GM20000 (cell line): ENCODE results near the gene SYCN.

Experiments
- DNase-seq: peaks from one replicate; pipeline ENCODE4 v3.0.0; 2012; ENCODE audit warnings: low spot score
- TF ChIP-seq, protein P1 (sequence below): IDR thresholded peaks from 2 replicates; pipeline ENCODE4 v1.5.1; 2012; ENCODE audit warnings: mild to moderate bottlenecking, control low read depth; ENCODE audit errors: extremely low read depth, missing control alignments

The SYCN gene, protein sequence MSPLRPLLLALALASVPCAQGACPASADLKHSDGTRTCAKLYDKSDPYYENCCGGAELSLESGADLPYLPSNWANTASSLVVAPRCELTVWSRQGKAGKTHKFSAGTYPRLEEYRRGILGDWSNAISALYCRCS

DNA sequence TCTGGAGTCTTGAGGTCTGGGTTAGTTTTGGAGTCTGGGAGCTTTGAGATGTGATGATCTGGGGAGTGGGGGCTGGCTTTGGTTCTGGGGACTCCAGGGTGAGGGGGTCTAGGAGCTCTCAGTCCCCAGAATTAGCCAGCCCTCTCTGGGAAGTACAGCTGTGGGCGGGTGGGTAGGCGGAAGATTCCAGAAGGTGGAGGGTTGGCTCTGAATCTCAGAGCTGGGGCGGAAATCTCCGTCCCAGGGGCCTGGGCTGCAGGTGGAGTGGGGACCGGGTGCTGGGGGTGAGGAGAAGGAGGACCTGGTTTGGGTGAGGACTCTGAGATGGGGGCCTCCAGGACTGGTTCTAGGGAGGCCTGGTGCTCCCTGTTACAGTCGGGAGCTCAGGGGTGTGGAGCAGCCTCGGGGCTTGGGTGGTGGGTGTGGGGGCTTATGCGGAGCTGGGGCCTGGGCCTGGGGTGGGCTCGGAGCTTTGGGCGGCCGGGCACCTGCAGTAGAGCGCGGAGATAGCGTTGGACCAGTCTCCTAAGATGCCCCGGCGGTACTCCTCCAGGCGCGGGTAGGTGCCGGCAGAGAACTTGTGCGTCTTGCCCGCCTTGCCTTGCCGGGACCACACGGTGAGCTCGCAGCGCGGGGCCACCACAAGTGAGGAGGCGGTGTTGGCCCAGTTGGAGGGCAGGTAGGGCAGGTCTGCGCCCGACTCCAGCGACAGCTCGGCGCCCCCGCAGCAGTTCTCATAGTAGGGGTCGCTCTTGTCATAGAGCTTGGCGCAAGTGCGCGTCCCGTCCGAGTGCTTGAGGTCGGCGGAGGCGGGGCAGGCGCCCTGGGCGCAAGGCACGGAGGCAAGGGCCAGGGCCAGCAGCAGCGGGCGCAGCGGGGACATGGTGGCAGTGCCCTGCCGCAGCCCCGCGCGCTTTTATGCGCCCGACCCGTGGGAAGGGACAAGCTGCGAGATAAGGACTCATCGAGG, at the start of gene SYCN:
Gene SYCN (minus strand): TSS at position 892 of the 970 bp plus-strand sequence. CDS start 9 bp downstream, at position 883.
- TF ChIP-seq, protein P1, sequence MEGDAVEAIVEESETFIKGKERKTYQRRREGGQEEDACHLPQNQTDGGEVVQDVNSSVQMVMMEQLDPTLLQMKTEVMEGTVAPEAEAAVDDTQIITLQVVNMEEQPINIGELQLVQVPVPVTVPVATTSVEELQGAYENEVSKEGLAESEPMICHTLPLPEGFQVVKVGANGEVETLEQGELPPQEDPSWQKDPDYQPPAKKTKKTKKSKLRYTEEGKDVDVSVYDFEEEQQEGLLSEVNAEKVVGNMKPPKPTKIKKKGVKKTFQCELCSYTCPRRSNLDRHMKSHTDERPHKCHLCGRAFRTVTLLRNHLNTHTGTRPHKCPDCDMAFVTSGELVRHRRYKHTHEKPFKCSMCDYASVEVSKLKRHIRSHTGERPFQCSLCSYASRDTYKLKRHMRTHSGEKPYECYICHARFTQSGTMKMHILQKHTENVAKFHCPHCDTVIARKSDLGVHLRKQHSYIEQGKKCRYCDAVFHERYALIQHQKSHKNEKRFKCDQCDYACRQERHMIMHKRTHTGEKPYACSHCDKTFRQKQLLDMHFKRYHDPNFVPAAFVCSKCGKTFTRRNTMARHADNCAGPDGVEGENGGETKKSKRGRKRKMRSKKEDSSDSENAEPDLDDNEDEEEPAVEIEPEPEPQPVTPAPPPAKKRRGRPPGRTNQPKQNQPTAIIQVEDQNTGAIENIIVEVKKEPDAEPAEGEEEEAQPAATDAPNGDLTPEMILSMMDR = no peak
- DNase-seq = no peak

DNA sequence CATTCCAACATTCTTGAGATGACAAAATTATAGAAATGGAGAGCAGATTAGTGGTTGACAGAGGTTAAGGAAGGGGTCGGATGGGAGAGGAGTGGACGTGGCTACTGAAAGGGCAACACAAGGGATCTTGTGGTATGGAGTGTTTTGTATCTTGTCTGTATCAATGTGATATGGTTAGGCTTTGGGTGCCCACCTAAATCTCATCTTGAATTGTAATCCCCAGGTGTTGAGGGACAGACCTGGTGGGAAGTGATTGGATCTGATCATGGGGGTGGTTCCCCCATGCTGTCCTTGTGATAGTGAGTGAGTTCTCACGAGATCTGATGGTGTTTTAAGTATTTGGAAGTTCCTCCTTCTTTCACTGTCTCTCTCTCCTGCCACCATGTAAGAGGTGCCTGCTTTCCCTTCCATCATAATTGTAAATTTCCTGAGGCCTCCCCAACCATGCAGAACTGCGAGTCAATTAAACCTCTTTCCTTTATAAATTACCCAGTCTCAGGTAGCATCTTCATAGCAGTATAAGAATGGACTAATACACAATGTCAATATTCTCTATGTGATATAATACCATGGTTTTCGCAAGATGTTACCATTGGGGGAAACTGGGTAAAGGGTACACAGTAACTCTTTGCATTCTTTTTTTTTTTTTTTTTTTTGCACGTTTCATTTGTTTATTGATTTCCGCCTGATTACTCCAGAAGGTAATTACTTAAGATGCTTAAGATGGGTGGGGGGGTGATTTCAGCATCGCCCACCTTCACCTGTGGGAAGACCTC, 49.5 kb upstream of the SYCN start:
- DNase-seq = no peak
- TF ChIP-seq, protein P1 = no peak

DNA sequence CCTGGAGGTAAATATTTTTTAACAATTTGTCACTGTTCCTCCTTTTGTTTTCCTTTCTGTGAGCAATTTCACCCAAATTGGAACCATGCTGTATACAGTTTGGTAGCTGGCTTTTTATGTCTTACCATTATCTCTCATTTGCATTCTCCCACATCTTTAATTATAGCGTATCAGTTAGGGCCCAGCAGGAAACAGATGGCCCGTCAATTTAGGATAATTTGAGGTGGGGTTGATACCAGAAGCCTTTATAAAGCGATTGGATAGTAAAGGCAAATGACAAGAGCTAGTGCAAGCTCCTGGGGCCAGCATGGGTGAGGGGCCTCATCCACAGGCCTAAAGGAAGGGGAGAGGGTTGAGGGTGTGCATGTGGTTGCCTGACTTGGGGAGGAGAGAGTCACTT, 48.4 kb upstream of the SYCN start:
- no peak for DNase-seq
- TF ChIP-seq, protein P1 = no peak

DNA sequence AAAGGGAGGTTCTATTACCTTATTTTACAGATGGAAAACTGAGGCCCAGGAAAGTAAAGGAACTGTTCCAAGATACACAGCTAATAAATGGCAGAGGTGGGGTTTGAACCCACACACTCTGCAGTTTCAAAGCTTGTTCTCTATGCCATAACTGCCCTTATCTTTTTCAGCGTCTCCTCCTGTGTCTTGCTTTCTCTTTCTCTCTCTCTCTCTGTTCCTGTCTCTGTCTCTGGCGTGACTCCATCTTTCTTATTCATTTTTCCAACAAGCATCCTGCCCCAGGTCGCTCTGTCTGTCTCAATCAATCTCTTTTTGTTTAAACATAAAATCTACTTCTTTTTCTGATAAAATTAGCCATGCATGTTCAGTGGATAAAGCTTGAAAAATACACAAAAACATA, 47.8 kb upstream of the SYCN start:
- no peak for DNase-seq
- TF ChIP-seq, protein P1 = no peak

DNA sequence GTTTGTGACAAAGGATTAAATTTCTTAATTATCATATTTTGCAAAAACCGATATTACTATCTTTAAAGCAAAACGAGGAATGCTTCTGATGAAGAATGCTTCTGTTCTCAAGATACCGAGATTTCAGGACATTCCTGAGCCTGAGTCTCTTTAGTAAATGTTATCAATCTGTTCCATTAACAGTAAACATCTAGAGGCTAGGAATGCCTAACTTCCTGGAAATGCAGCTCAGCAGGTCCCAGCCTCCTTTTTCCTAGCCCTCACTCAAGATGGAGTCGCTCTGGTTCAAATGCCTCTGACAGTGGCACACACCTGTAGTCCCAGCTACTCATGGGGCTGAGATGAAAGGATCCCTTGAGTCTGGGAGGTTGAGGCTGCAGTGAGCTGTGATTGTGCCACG, 47.0 kb upstream of the SYCN start:
- TF ChIP-seq, protein P1 = no peak
- DNase-seq = no peak

DNA sequence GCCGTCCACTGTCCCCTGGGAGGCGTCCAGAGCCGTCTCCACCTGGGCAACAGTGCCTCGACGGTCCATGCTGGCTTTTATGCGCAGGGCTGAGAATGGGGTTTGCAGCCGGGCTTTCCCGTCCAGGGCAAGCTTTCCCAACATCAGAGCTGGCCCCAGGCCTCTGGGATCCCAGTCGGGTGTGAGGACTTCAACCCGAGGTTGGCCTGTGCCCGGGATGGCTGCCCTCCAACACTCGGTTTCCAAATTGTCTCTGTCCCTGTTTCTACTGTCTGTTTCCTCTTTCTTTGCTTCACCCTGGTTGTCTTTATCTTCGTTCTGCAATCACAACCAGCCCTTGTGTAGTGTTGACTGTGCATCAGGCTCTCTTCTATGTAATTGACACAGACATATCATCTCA, 44.7 kb upstream of the SYCN start, which contains the start of gene IFNL4:
Gene IFNL4 (minus strand): TSS at position 51 of the 400 bp plus-strand sequence.
- TF ChIP-seq, protein P1 = no peak
- DNase-seq = no peak
